Aorta (tissue), 5 donors: Measurements from ENCODE around the gene COPS9. TPM values are rescaled to one million over a fixed set of nuclear protein-coding genes. Genes with fewer than 3 reads are reported as not detected.

Experiments
- ATAC-seq: fragments of 200-7000 bp; cut with Tn5 transposase; one replicate; pipeline ENCODE4 v1.9.1; 2022; ENCODE audit warnings: moderate library complexity; ENCODE audit not compliant: low FRiP score
- DNase-seq, 2 donors: peaks; one replicate each; pipeline ENCODE4 v3.0.0-alpha.2; 2020
- H3K27ac ChIP-seq, 2 donors: one replicate each; pipeline ENCODE4 v1.5.1; 2013; ENCODE audit warnings: low read length in 2 of 2, mild to moderate bottlenecking in 2 of 2, moderate library complexity in 2 of 2, control low read depth in 1 of 2, inconsistent platforms in 1 of 2, low read depth in 1 of 2
- H3K27me3 ChIP-seq, 2 donors: one replicate each; pipeline ENCODE4 v1.6.1; 2013; ENCODE audit warnings: control low read depth in 1 of 2, low read length in 1 of 2, mild to moderate bottlenecking in 1 of 2, moderate library complexity in 1 of 2; ENCODE audit not compliant: insufficient read depth in 2 of 2, control insufficient read depth in 1 of 2
- H3K36me3 ChIP-seq, 2 donors: one replicate each; pipeline ENCODE4 v1.6.1; 2013; ENCODE audit warnings: control low read depth in 1 of 2, low read length in 1 of 2, mild to moderate bottlenecking in 1 of 2; ENCODE audit not compliant: insufficient read depth in 2 of 2, control insufficient read depth in 1 of 2
- H3K4me1 ChIP-seq, 2 donors: one replicate each; pipeline ENCODE4 v1.6.1; 2013; ENCODE audit warnings: low read length in 2 of 2, control low read depth in 1 of 2, mild to moderate bottlenecking in 1 of 2, moderate library complexity in 1 of 2; ENCODE audit not compliant: insufficient read depth in 2 of 2, control insufficient read depth in 1 of 2
- H3K4me3 ChIP-seq, 2 donors: one replicate each; pipeline ENCODE4 v1.5.1; 2013; ENCODE audit warnings: low read length in 2 of 2, control low read depth in 1 of 2, mild to moderate bottlenecking in 1 of 2
- H3K9me3 ChIP-seq: one replicate; pipeline ENCODE4 v1.6.1; 2013; ENCODE audit warnings: mild to moderate bottlenecking, low read length; ENCODE audit not compliant: control insufficient read depth
- WGBS, 2 donors: extraction: QIAGEN DNeasy Blood & Tissue Kit; methylation state at CpG; one replicate each; pipeline ENCODE4 v1.1.7; 2013; 5-methylcytosine and 5-hydroxymethylcytosine counted together
- intact Hi-C, 2 donors: fragments of 100-400 bp; cut with DNase I; formaldehyde crosslinking; loops; one replicate each; pipeline versions ENCODE4 v1.14.2 to v1.15.0; 2022
- polyA plus RNA-seq, 2 donors: library from polyadenylated mRNA; stranded (reverse); fragments of 200-250 nt; gene quantifications; one replicate each; pipeline ENCODE4 v1.2.3, GENCODE V29; 2013
- total RNA-seq, 2 donors: library from RNA; stranded (reverse); fragmentation: NEBNext Ultra II Directional; extraction: Animal tissue kit (Norgen Biotek cat#: 25700); gene quantifications; one replicate each; pipeline ENCODE4 v1.2.1, GENCODE V29; 2021
- donor health status: healthy with polysubstance abuse.
- donor health status: Bipolar disorder and iron deficiency.
- donor health status: DM: no; HTN: no; CAD: no.
- donor health status: DM: no; HTN: no; CAD: no.
- donor health status: DM: yes; HTN: yes; CAD: no.

Gene COPS9
- total and polyA plus RNA-seq, 4 donors = 83.7 to 787 (median 254) TPM

- intact Hi-C loops = no loop called here
- peak in 1 of 2 donors; percentile 55 for DNase-seq
- WGBS, 2 donors = 85 to 88% methylated on average over 13 of the region's 13 CpGs
Measured at GRCh38 chr2:240155745-240156390, 19.8 kb upstream of the COPS9 start.

DNA sequence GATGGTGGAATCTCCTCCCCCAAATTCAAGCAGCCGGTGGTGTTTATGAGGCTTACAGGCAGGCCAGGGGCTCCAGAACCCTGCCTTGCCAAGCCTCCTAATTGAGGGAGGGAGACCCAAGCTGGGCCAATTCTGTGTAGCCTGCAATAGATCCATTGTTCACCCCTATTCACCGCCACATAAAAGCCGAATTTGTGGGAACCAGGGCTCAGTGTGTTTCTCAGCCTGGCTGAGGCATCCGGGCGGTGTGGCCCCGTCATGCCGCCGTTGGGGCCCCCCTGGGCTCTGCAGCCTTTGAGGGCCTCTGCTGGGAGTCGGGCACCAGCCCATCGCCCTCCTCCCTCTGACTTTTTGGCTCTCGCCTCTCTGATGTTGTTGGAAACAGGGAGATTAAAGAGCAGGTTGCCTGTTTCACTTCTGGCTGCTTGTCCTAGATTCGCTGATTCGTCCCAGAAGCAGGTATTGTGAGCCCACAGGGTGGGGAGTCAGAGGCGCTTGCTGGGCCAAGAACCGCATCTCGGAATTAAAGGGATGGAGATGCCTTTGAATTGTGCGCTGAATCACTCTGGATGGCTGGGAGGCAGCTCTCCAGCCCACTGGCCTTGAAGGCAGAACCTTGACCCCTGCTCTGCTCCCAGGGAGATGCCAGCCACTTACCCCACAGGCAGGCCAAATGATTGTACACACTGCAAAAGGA, 19.1 kb upstream of the COPS9 start:
- Histone ChIP-seq H3K9me3 (peaks cover 4% of the 10 kb centered on the region), H3K27me3 (no peaks in the 10 kb centered on the region), H3K4me1 (no peaks in the 10 kb centered on the region), H3K4me3 (no peak overlapping the region), H3K27ac (no peak overlapping the region), H3K36me3 (no peaks in the 10 kb centered on the region)
- 76 to 80% methylated on average over 17 of the region's 17 CpGs for WGBS, 2 donors
- intact Hi-C loops = no loop called here
- peak; percentile 14 to 63 for DNase-seq
- ATAC-seq = peak; percentile 23

More at GRCh38 chr2:240155745-240156390, 19.8 kb upstream of the COPS9 start:
- no peaks in the 10 kb centered on the region for H3K36me3 ChIP-seq
- H3K4me1 ChIP-seq = no peaks in the 10 kb centered on the region
- H3K9me3 ChIP-seq = peaks cover 4% of the 10 kb centered on the region
- no peak overlapping the region for H3K4me3 ChIP-seq
- no peak for ATAC-seq
- H3K27me3 ChIP-seq = no peaks in the 10 kb centered on the region
- no peak overlapping the region for H3K27ac ChIP-seq

GRCh38 chr2:240154606-240155005, 18.5 kb upstream of the COPS9 start:
- peak; percentile 28 to 35 for DNase-seq
- Histone ChIP-seq H3K27me3 (no peaks in the 10 kb centered on the region), H3K27ac (no peak overlapping the region)

GRCh38 chr2:240153418-240153817, 17.3 kb upstream of the COPS9 start:
- 63 to 88% methylated on average over 3 of the region's 3 CpGs for WGBS, 2 donors
- no peak overlapping the region for H3K4me3 ChIP-seq
- ATAC-seq (no peak), DNase-seq (peak; percentile 10 to 21)
- H3K36me3 ChIP-seq = no peaks in the 10 kb centered on the region
- intact Hi-C loops = no loop called here
- H3K27me3 ChIP-seq = no peaks in the 10 kb centered on the region
- peaks cover 4% of the 10 kb centered on the region for H3K9me3 ChIP-seq
- no peaks in the 10 kb centered on the region for H3K4me1 ChIP-seq
- H3K27ac ChIP-seq = no peak overlapping the region

More at GRCh38 chr2:240154606-240155005, 18.5 kb upstream of the COPS9 start:
- WGBS, 2 donors = 91 to 92% methylated on average over 8 of the region's 8 CpGs
- Histone ChIP-seq H3K9me3 (peaks cover 4% of the 10 kb centered on the region), H3K4me1 (no peaks in the 10 kb centered on the region), H3K36me3 (no peaks in the 10 kb centered on the region), H3K4me3 (no peak overlapping the region)
- intact Hi-C loops = no loop called here
- ATAC-seq = peak; percentile 31

DNA sequence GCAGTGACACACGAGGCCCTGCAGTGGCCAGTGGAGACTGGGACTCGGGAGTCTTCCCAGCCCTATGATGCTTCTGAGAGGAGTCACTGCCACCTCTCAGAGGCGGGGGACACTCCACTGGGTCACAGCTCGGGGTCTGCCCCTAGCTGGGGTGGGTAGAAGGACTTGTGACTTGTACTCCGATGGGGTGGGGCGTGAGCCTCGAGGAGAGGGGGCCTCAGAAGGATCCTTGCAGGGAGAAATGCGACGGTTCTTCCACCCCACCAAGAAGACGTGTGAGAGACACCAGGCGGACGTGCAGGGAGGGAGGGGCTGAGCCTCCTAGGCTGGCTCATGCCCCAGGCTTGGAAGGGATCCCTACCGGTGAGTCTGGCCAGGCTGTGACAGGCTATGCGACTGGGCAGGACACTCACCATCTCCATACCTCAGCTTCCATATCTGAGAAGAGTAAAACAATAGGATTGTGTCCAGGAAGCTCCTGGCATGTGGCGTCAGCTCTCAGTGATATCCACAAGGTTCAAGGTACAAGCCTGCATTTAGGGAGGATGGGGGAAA, 15.4 kb upstream of the COPS9 start:
- no peaks in the 10 kb centered on the region for H3K36me3 ChIP-seq
- peaks cover 4% of the 10 kb centered on the region for H3K9me3 ChIP-seq
- H3K4me1 ChIP-seq = no peaks in the 10 kb centered on the region
- no peak overlapping the region for H3K4me3 ChIP-seq
- 38 to 49% methylated on average over 15 of the region's 15 CpGs for WGBS, 2 donors
- no peak for ATAC-seq
- peak; percentile 16 to 38 for DNase-seq
- no peaks in the 10 kb centered on the region for H3K27me3 ChIP-seq
- H3K27ac ChIP-seq = no peak overlapping the region
- intact Hi-C loops = no loop called here

DNA sequence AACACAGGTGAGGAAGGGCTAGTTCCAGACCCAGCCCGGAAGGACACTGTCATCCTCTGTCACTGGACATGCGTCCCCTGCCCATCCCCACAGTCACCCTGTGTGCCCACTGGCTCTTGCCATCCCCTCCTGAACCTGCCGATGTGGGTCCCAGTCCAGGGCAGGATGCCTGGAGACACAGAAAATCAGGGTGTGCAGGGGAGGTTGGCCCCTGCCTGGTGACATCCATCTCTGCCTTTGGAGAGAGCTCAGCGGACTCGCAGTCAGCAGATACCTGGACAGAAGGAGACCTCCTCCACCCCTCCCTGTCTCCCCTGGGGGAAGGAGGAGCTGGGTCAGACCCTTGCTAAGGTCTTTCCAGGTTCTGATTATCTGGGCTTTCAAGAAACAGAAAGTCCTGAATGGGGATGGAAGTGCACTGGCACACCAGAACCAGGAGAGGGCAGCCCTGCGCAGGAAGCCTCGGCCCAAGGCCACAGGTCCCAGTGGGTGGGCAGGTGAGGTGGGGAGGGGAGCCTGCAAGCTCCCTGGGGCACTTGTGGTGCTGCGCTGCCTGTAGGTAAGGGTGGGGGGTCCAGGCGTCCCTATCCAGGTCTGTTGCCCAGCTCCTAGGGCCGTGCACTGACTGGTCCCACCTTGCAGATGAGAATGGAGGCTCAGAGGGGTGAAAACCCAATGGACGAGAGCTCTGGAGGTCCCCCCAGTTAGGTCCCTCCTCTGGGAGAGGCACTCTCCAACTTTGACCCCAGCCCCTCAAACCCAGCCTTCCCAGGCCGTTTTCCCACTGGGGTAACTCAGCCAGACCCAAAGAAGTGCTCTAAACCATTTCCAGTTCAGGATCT, 14.1 kb upstream of the COPS9 start:
- intact Hi-C loops = no loop called here
- H3K27me3 ChIP-seq = no peaks in the 10 kb centered on the region
- no peak overlapping the region for H3K4me3 ChIP-seq
- no peaks in the 10 kb centered on the region for H3K36me3 ChIP-seq
- DNase-seq = peak in 1 of 2 donors; percentile 32
- H3K27ac ChIP-seq = no peak overlapping the region
- H3K9me3 ChIP-seq = peaks cover 4% of the 10 kb centered on the region
- WGBS, 2 donors = 24 to 31% methylated on average over 11 to 12 of the region's 12 CpGs
- ATAC-seq = no peak
- H3K4me1 ChIP-seq = no peaks in the 10 kb centered on the region

DNA sequence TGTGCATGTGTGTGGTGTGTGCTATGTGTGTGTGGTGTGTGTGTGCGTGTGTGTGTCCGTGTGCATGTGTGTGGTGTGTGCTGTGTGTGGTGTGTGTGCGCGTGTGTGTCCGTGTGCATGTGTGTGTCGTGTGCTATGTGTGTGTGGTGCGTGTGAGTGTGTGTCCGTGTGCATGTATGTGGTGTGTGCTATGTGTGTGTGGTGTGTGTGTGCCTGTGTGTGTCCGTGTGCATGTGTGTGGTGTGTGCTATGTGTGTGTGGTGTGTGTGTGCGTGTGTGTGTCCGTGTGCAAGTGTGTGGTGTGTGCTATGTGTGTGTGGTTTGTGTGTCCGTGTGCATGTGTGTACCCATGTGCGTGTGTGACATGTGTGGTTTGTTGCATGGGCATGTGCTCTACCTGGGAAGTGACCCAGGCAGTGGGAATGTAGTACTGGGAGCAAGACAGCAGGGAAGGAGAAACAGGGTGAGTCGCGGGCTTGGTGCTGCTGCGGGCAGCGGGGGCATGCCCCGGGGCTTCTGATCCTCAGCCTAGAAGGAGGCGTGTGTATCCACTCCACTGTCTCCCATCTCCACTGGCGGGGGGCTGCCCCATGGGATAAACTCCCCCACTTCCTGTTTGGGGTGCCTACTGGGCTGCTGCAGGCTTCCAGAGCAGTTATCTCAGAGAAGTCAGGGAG, 11.9 kb upstream of the COPS9 start:
- intact Hi-C loops = no loop called here
- no peak for ATAC-seq
- no peaks in the 10 kb centered on the region for H3K27me3 ChIP-seq
- H3K9me3 ChIP-seq = no peaks in the 10 kb centered on the region
- H3K27ac ChIP-seq = no peak overlapping the region
- H3K36me3 ChIP-seq = no peaks in the 10 kb centered on the region
- DNase-seq = no peak
- no peaks in the 10 kb centered on the region for H3K4me1 ChIP-seq
- H3K4me3 ChIP-seq = no peak overlapping the region
- 83 to 86% methylated on average over 20 of the region's 20 CpGs for WGBS, 2 donors

- Histone ChIP-seq H3K27me3 (no peaks in the 10 kb centered on the region), H3K27ac (no peak overlapping the region), H3K4me1 (no peaks in the 10 kb centered on the region), H3K9me3 (no peaks in the 10 kb centered on the region), H3K4me3 (no peak overlapping the region), H3K36me3 (no peaks in the 10 kb centered on the region)
- 85 to 88% methylated on average over 3 to 5 of the region's 5 CpGs for WGBS, 2 donors
- ATAC-seq (no peak), DNase-seq (no peak)
- intact Hi-C loops = no loop called here
Measured at GRCh38 chr2:240147382-240147781, 11.3 kb upstream of the COPS9 start.
